Gastrocnemius medialis (tissue), 4 donors: ENCODE results near the gene DCC. TPM values are rescaled to one million over a fixed set of nuclear protein-coding genes. Genes with fewer than 3 reads are reported as not detected.

ENCODE experiments used
- ATAC-seq, 2 donors: fragments of 150-250 bp; one replicate each; pipeline ENCODE4 v1.9.1; 2016
- DNase-seq, 2 donors: peaks; one replicate each; pipeline ENCODE4 v3.0.0-alpha.2; 2019
- H3K27ac ChIP-seq, 4 donors: fragments of 200-600 bp; sonication (generic); 1 replicate in 1 of 4; 2 replicates in 3 of 4; pipeline ENCODE4 v1.5.1; 2016 to 2018; ENCODE audit warnings: mild to moderate bottlenecking in 2 of 4, moderate library complexity in 1 of 4
- H3K27me3 ChIP-seq, 3 donors: fragments of 200-600 bp; sonication (generic) in 2 of 3; 1 replicate in 1 of 3; 2 replicates in 2 of 3; pipeline versions ENCODE4 v1.5.1 to v1.6.0; 2016 to 2019; ENCODE audit warnings: mild to moderate bottlenecking in 1 of 3, moderate library complexity in 1 of 3
- H3K36me3 ChIP-seq, 2 donors: fragments of 200-600 bp; sonication (generic) in 1 of 2; one replicate each; pipeline ENCODE4 v1.5.1; 2017 to 2018
- H3K4me1 ChIP-seq, 2 donors: fragments of 200-600 bp; sonication (generic) in 1 of 2; one replicate each; pipeline ENCODE4 v1.5.1; 2016 to 2017; ENCODE audit warnings: mild to moderate bottlenecking in 2 of 2
- H3K4me3 ChIP-seq, 4 donors: fragments of 200-600 bp; sonication (generic) in 3 of 4; 1 replicate in 1 of 4; 2 replicates in 3 of 4; pipeline ENCODE4 v1.5.1; 2016 to 2019; ENCODE audit warnings: mild to moderate bottlenecking in 2 of 4
- H3K9me3 ChIP-seq, 3 donors: fragments of 200-600 bp; sonication (generic) in 2 of 3; 1 replicate in 1 of 3; 2 replicates in 2 of 3; pipeline ENCODE4 v1.5.1; 2016 to 2019
- POLR2A ChIP-seq, 2 donors: fragments of 450-650 bp; IDR thresholded peaks; one replicate each; pipeline ENCODE4 v1.6.1; 2017; ENCODE audit warnings: antibody characterized with exemption in 2 of 2, mild to moderate bottlenecking in 2 of 2, moderate library complexity in 2 of 2
- in situ Hi-C, 4 donors: fragments of 200-750 bp; cut with MboI; loops; one replicate each; pipeline versions ENCODE4 v1.15.0 to v1.8.0; 2017; ENCODE audit warnings: low sequenced_read_pairs in 4 of 4
- intact Hi-C: fragments of 100-400 bp; cut with DNase I; formaldehyde crosslinking; loops from one replicate; pipeline ENCODE4 v1.15.1; 2023; ENCODE audit warnings: low total_unique reads
- total RNA-seq, 4 donors: library from RNA; depleted of rRNA; stranded (reverse); fragments of >200 nt; gene quantifications; one replicate each; pipeline versions ENCODE4 v1.1.0 to v1.2.3, GENCODE V29; 2016
- TF ChIP-seq, protein P1 (sequence below), 5 experiments: fragments of 450-650 bp in 3 of 5; fragments of 200-600 bp in 2 of 5; sonication (generic) in 2 of 5; IDR thresholded peaks in 4 of 5; conservative IDR thresholded peaks in 1 of 5; 1 replicate in 4 of 5; 2 replicates in 1 of 5; pipeline ENCODE4 v1.5.1; 2016 to 2019; ENCODE audit warnings: antibody characterized with exemption in 5 of 5, mild to moderate bottlenecking in 3 of 5, moderate library complexity in 3 of 5

DCC gene
- total RNA-seq, 4 donors from 2014 or later, result not detected

DNA sequence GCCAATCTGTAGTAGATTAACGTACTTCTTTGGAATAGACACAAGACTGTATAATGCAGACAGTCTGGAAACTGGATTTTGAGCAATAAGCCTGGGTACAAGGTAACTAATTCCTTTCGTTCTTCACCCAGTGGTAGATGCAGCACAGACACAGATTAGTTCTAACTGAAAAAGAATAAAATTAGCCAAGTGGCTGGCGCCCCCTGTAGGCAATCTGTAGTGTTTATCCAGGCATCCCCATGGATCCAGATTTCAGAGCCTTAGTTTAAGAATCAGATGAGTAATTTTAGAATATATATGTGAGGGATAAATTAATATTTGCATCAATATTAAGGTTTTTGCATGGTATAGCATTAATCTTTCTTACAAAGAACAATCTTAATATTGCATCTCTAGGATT is 563.9 kb downstream of the DCC start:
- no peak overlapping the region for H3K4me3 ChIP-seq
- no peaks in the 10 kb centered on the region for H3K27me3 ChIP-seq
- no peaks in the 10 kb centered on the region for H3K4me1 ChIP-seq
- no peaks in the 10 kb centered on the region for H3K36me3 ChIP-seq
- H3K27ac ChIP-seq, result no peak overlapping the region
- in situ Hi-C loops (no loop called here), intact Hi-C loops (no loop called here)
- no peaks in the 10 kb centered on the region for H3K9me3 ChIP-seq
- no peak for TF ChIP-seq POLR2A (IDR thresholded peaks at IDR 0.05)
- TF ChIP-seq, protein P1, sequence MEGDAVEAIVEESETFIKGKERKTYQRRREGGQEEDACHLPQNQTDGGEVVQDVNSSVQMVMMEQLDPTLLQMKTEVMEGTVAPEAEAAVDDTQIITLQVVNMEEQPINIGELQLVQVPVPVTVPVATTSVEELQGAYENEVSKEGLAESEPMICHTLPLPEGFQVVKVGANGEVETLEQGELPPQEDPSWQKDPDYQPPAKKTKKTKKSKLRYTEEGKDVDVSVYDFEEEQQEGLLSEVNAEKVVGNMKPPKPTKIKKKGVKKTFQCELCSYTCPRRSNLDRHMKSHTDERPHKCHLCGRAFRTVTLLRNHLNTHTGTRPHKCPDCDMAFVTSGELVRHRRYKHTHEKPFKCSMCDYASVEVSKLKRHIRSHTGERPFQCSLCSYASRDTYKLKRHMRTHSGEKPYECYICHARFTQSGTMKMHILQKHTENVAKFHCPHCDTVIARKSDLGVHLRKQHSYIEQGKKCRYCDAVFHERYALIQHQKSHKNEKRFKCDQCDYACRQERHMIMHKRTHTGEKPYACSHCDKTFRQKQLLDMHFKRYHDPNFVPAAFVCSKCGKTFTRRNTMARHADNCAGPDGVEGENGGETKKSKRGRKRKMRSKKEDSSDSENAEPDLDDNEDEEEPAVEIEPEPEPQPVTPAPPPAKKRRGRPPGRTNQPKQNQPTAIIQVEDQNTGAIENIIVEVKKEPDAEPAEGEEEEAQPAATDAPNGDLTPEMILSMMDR (IDR thresholded peaks at IDR 0.05 in 4 of 5, conservative IDR thresholded peaks at IDR 0.05 in 1 of 5), result no peak
- ATAC-seq, result no peak
- no peak for DNase-seq

DNA sequence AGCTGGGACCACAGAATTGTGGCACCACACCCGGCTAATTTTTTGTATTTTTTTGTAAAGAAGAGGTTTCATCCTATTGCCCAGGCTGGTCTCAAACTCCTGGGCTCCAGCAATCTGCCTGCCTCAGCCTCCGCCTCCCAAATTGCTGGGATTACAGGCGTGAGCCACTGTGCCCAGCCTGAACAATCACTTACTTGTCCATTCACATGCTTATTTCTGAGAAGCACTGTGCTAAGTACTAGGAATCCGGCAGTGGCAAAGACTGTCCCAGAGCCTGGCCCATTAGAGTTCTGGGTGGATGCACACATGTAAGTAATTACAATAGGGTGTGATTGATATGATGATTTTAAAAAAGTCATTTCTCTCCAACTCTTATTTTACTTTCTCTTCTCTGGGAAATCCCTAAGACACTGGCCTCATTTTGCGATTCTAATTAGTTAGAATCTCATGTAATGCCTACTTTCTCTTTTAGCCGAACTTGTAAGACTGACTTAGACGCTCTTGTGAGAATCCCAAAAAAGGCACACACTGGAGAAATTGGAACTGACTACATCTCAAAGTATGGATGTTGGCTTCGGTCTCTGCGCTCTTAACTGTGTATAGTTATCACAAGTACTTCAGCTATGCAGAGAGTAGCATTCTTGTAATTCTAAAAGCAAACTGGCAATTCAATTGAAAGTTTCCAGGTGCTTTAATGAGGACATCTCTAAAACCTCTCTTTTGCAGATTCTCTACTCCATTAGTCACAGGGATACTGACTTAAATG is 567.7 kb downstream of the DCC start:
- H3K27ac ChIP-seq, result no peak overlapping the region
- in situ Hi-C loops (no loop called here), intact Hi-C loops (no loop called here)
- no peaks in the 10 kb centered on the region for H3K4me1 ChIP-seq
- ATAC-seq (no peak), DNase-seq (no peak)
- no peaks in the 10 kb centered on the region for H3K36me3 ChIP-seq
- H3K27me3 ChIP-seq, result no peaks in the 10 kb centered on the region
- no peak overlapping the region for H3K4me3 ChIP-seq
- H3K9me3 ChIP-seq, result no peaks in the 10 kb centered on the region
- TF ChIP-seq POLR2A (IDR thresholded peaks at IDR 0.05), result no peak
- TF ChIP-seq, protein P1 (IDR thresholded peaks at IDR 0.05 in 4 of 5, conservative IDR thresholded peaks at IDR 0.05 in 1 of 5), result no peak

- Histone ChIP-seq H3K4me3 (no peak overlapping the region), H3K27me3 (no peaks in the 10 kb centered on the region), H3K4me1 (no peaks in the 10 kb centered on the region), H3K9me3 (no peaks in the 10 kb centered on the region), H3K27ac (no peak overlapping the region), H3K36me3 (no peaks in the 10 kb centered on the region)
- TF ChIP-seq, protein P1 (IDR thresholded peaks at IDR 0.05 in 4 of 5, conservative IDR thresholded peaks at IDR 0.05 in 1 of 5), result no peak
- no peak for TF ChIP-seq POLR2A (IDR thresholded peaks at IDR 0.05)
- ATAC-seq (no peak), DNase-seq (no peak)
- intact Hi-C loops (loop anchor here (10.0 kb wide), 1 partner anchor 851 kb away; no protein-coding TSS in a partner anchor), in situ Hi-C loops (no loop called here)
Measured at GRCh38 chr18:52914148-52914547, 574.2 kb downstream of the DCC start.

DNA sequence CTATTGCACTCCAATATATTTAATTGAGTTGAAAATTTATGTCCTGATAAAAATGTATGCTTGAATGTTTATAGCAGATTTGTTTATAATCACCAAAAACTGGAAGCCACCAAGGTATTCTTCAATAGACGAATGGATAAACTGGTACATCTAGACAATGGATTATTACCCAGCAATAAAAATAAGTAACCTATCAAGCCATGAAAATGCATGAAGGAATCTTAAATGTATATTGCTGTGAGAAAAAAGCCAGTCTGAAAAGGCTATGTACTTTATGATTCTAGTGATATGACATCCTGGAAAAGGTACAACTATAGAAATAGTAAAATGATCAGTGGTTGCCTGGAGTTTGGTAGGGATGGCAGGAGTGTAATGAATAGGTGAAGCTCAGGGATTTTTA is 580.7 kb downstream of the DCC start:
- H3K36me3 ChIP-seq, result no peaks in the 10 kb centered on the region
- in situ Hi-C loops, result no loop called here
- DNase-seq (no peak), ATAC-seq (no peak)
- H3K4me3 ChIP-seq, result no peak overlapping the region
- TF ChIP-seq POLR2A (IDR thresholded peaks at IDR 0.05), result no peak
- TF ChIP-seq, protein P1 (IDR thresholded peaks at IDR 0.05 in 4 of 5, conservative IDR thresholded peaks at IDR 0.05 in 1 of 5), result no peak
- no peaks in the 10 kb centered on the region for H3K27me3 ChIP-seq
- H3K4me1 ChIP-seq, result no peaks in the 10 kb centered on the region
- H3K9me3 ChIP-seq, result no peaks in the 10 kb centered on the region
- intact Hi-C loops, result no loop called here
- no peak overlapping the region for H3K27ac ChIP-seq
